GM12878 (cell line): Measurements from ENCODE around the gene PPP1CA. TPM values are rescaled to one million over a fixed set of nuclear protein-coding genes. Genes with fewer than 3 reads are reported as not detected.

Source experiments
- ATAC-seq: fragments of 200-7000 bp; cut with Tn5 transposase; 3 replicates; pipeline ENCODE4 v1.9.1; 2020; ENCODE audit warnings: mild to moderate bottlenecking, moderate library complexity
- BruUV-seq: library from RNA; stranded (reverse); fragments of 400-500 nt; replicated peaks from 2 replicates; lab custom pipeline; 2021; lab: Mats Ljungman, UMichigan
- CTCF ChIA-PET: fragments of 300-600 bp; sonication (Branson Sonifier 250); formaldehyde crosslinking; extraction: SDS; loops from one replicate; lab custom pipeline; 2021; ENCODE audit warnings: inconsistent platforms; lab: Yijun Ruan, JAX
- POLR2A ChIA-PET: fragments of 350-600 bp; formaldehyde crosslinking; extraction: SDS; loops from one replicate; lab custom pipeline; 2021; ENCODE audit warnings: inconsistent platforms; lab: Charles Lee
- RAD21 ChIA-PET: fragments of 300-600 bp; sonication (Branson Sonifier 250); formaldehyde crosslinking; loops from one replicate; lab custom pipeline; 2023; ENCODE audit warnings: antibody characterized with exemption; ENCODE audit not compliant: unreplicated experiment; lab: Charles Lee
- SMC1A ChIA-PET: fragments of 300-600 bp; sonication (Branson Sonifier 250); formaldehyde crosslinking; loops from one replicate; lab custom pipeline; 2023; ENCODE audit not compliant: unreplicated experiment, uncharacterized antibody; lab: Charles Lee
- DNase-seq: peaks from one replicate; pipeline ENCODE4 v3.0.0-alpha.2; 2011; ENCODE audit warnings: low read depth, low spot score
- FAIRE-seq: peaks from 3 replicates; lab custom pipeline; 2011; peaks lifted over from hg19 to GRCh38; lab: Jason Lieb, UNC
- H2AFZ ChIP-seq: 2 replicates; pipeline ENCODE4 v1.6.0; 2011; ENCODE audit warnings: low read depth, low read length, control low read depth; ENCODE audit not compliant: control insufficient read depth
- H3K27ac ChIP-seq: 2 replicates; pipeline ENCODE4 v1.5.1; 2011; ENCODE audit warnings: control low read depth; ENCODE audit not compliant: control insufficient read depth, insufficient read depth
- H3K27me3 ChIP-seq, 2 experiments: replicated peaks in 1 of 2; 2 replicates each; pipeline versions ENCODE4 v1.6.0 to v1.6.1; 2011; ENCODE audit warnings: low read length in 1 of 2; ENCODE audit not compliant: control insufficient read depth in 2 of 2, insufficient read depth in 2 of 2
- H3K36me3 ChIP-seq, 2 experiments: 2 replicates each; pipeline ENCODE4 v1.5.1; 2011; ENCODE audit warnings: low read length in 1 of 2; ENCODE audit not compliant: control insufficient read depth in 2 of 2, insufficient read depth in 2 of 2
- H3K4me1 ChIP-seq: 2 replicates; pipeline ENCODE4 v1.6.1; 2011; ENCODE audit warnings: mild to moderate bottlenecking, low read length, moderate library complexity, mixed read lengths; ENCODE audit not compliant: control insufficient read depth, insufficient read depth
- H3K4me2 ChIP-seq: 2 replicates; pipeline ENCODE4 v1.6.0; 2011; ENCODE audit warnings: control low read depth; ENCODE audit not compliant: control insufficient read depth, insufficient read depth
- H3K4me3 ChIP-seq: fragments of 200-600 bp; sonication (generic); 2 replicates; pipeline ENCODE4 v1.5.1; 2016
- H3K79me2 ChIP-seq: 2 replicates; pipeline ENCODE4 v1.6.0; 2011; ENCODE audit warnings: low read length; ENCODE audit not compliant: control insufficient read depth, insufficient read depth
- H3K9ac ChIP-seq: 2 replicates; pipeline ENCODE4 v1.8.0; 2011; ENCODE audit warnings: low read length, control low read depth, mixed read lengths; ENCODE audit not compliant: control insufficient read depth, insufficient read depth
- H3K9me3 ChIP-seq: replicated peaks from 3 replicates; pipeline ENCODE4 v1.5.1; 2011; ENCODE audit warnings: mild to moderate bottlenecking, low read length; ENCODE audit not compliant: control insufficient read depth, insufficient read depth
- H4K20me1 ChIP-seq: 2 replicates; pipeline ENCODE4 v1.6.0; 2011; ENCODE audit not compliant: control insufficient read depth, insufficient read depth
- ATF7 ChIP-seq: fragments of 450-650 bp; IDR thresholded peaks from 2 replicates; pipeline ENCODE4 v1.6.1; 2016; ENCODE audit warnings: low read depth, mild to moderate bottlenecking
- E2F8 ChIP-seq: fragments of 450-650 bp; IDR thresholded peaks from 2 replicates; pipeline ENCODE4 v1.6.1; 2018; ENCODE audit warnings: mild to moderate bottlenecking, low read depth, moderate library complexity; ENCODE audit not compliant: partially characterized antibody
- ETV6 ChIP-seq, 2 experiments: fragments of 450-650 bp in 1 of 2; IDR thresholded peaks in 1 of 2; conservative IDR thresholded peaks in 1 of 2; 2 replicates each; pipeline ENCODE4 v1.6.1; 2014; ENCODE audit warnings: antibody characterized with exemption in 1 of 2, borderline replicate concordance in 1 of 2, low read depth in 1 of 2, mild to moderate bottlenecking in 1 of 2, moderate library complexity in 1 of 2
- HCFC1 ChIP-seq: fragments of 150-350 bp; IDR thresholded peaks from 2 replicates; pipeline ENCODE4 v1.6.1; 2014; ENCODE audit warnings: low read length
- HDAC2 ChIP-seq: fragments of 200-600 bp; sonication (generic); IDR thresholded peaks from 2 replicates; pipeline ENCODE4 v1.6.1; 2017
- MEF2B ChIP-seq: fragments of 450-650 bp; IDR thresholded peaks from 2 replicates; pipeline ENCODE4 v1.6.1; 2018; ENCODE audit warnings: mild to moderate bottlenecking, moderate library complexity; ENCODE audit not compliant: partially characterized antibody, poor library complexity, severe bottlenecking
- PKNOX1 ChIP-seq: fragments of 450-650 bp; IDR thresholded peaks from 2 replicates; pipeline ENCODE4 v1.6.1; 2016; ENCODE audit warnings: mild to moderate bottlenecking
- PML ChIP-seq: IDR thresholded peaks from 2 replicates; pipeline ENCODE4 v1.6.1; 2012; ENCODE audit warnings: low read length, inconsistent platforms
- RBBP5 ChIP-seq: fragments of 200-600 bp; sonication (generic); conservative IDR thresholded peaks from 2 replicates; pipeline ENCODE4 v1.6.1; 2016
- SIN3A ChIP-seq: IDR thresholded peaks from 2 replicates; pipeline ENCODE4 v1.6.1; 2012; ENCODE audit warnings: low read depth, low read length, improper control_type of control experiment
- SP1 ChIP-seq: IDR thresholded peaks from one replicate; pipeline ENCODE4 v1.6.1; 2011; ENCODE audit warnings: low read depth, low read length
- WGBS: methylation state at CpG from one replicate; pipeline ENCODE4 v1.1.6; 2016; ENCODE audit warnings: low lambda C conversion rate; ENCODE audit not compliant: insufficient replicate concordance, insufficient coverage; ENCODE audit errors: missing lambda C conversion rate; 5-methylcytosine and 5-hydroxymethylcytosine counted together
- in situ Hi-C: fragments of 300-500 bp; cut with MboI; formaldehyde crosslinking; loops from 9 replicates; pipeline ENCODE4 v1.14.3; 2018; ENCODE audit warnings: mixed read lengths
- intact Hi-C: fragments of 100-400 bp; cut with micrococcal nuclease; formaldehyde crosslinking; loops from one replicate; pipeline ENCODE4 v1.14.2; 2022; ENCODE audit not compliant: unreplicated experiment
- polyA plus RNA-seq, 11 experiments: library from polyadenylated mRNA; depleted of rRNA in 4 of 11; unstranded in 6 of 11; stranded (reverse) in 5 of 11; fragments of >200 nt; fragmentation: Nextera tagmentation in 4 of 11; fragmentation: Illumina TruSeq in 1 of 11; extraction: Ambion mirVana in 4 of 11; extraction: Trizol in 1 of 11; gene quantifications; 1 replicate in 1 of 11; 2 replicates in 10 of 11; pipeline versions ENCODE4 v1.2.1 to v1.2.3, GENCODE V29; 2011 to 2016; ENCODE audit warnings: inconsistent platforms in 2 of 11, missing spikeins in 2 of 11, low read depth in 1 of 11
- total RNA-seq, 4 experiments: library from RNA; depleted of rRNA in 3 of 4; stranded (reverse); fragments of >200 nt in 3 of 4; fragmentation: Illumina TruSeq in 1 of 4; extraction: Trizol in 1 of 4; gene quantifications; 2 replicates each; pipeline versions ENCODE4 v1.2.1 to v1.2.3, GENCODE V29; 2013 to 2021
- TF ChIP-seq, protein P1 (sequence below), 3 experiments: IDR thresholded peaks in 2 of 3; conservative IDR thresholded peaks in 1 of 3; 2 replicates each; pipeline ENCODE4 v1.5.1; 2011; ENCODE audit warnings: low read depth in 3 of 3, low read length in 3 of 3, mild to moderate bottlenecking in 3 of 3, control low read depth in 2 of 3, moderate library complexity in 2 of 3, inconsistent platforms in 1 of 3, mixed read lengths in 1 of 3; ENCODE audit not compliant: control insufficient read depth in 2 of 3, insufficient read depth in 1 of 3; ENCODE audit errors: extremely low read depth in 1 of 3
- TF ChIP-seq, protein P2 (sequence below): fragments of 450-650 bp; IDR thresholded peaks from 2 replicates; pipeline ENCODE4 v1.6.1; 2018; ENCODE audit warnings: borderline replicate concordance, mild to moderate bottlenecking; ENCODE audit not compliant: partially characterized antibody

PPP1CA gene
- total and polyA plus RNA-seq, 10 of the 15 experiments (the other 5 are each of a cell fraction or from before 2014, with no cell fraction given): 26.4 to 458 (median 240) TPM

DNA sequence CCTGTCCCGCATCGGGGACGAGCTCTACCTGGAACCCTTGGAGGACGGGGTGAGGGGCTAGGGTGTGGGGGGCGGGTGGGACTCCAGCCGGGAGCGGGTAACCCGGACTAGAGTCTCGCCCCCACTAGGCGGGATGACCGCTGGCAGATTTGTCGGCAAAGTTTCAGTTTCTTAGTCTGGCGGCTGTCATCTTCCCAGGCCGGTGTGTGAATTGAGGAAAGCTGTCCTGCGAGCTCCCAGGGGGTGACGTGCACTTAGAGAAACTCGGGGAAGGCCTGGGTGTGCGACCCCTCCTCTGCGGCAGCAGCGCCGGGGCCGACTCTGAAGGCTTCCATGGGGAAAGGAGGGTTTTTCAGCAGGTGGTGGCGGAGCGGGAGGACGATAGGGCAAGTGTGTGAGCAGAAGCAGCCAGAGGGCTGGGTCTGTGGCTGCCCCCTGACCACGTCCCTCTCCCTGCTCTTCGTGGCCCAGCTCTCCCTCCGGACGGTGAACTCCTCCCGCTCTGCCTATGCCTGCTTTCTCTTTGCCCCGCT, 9.4 kb downstream of the PPP1CA start:
- ChIA-PET CTCF (interaction anchor here (0.7 to 25.5 kb wide), 8 partner anchors 9 to 125 kb away, joined by 3 to 1301 read pairs (median 5); partner anchors contain the start of genes AIP, CDK2AP2, CLCF1 and POLD4), RAD21 (interaction anchor here (0.8 to 2.6 kb wide), 17 partner anchors 9 to 311 kb away, joined by 3 to 24 read pairs (median 5); partner anchors contain the start of genes AIP, CLCF1, PITPNM1 and PPP1CA), SMC1A (interaction anchor here (1.0 to 3.4 kb wide), 10 partner anchors 9 to 113 kb away, joined by 3 to 17 read pairs (median 4); partner anchors contain the start of genes PITPNM1, PPP1CA, PTPRCAP and TMEM134), POLR2A (interaction anchor here (0.6 to 2.8 kb wide), 18 partner anchors 10 to 94 kb away, joined by 3 to 48 read pairs (median 4); partner anchors contain the start of genes CLCF1, POLD4, PPP1CA and PTPRCAP)
- Histone ChIP-seq H4K20me1 (no peaks in the 10 kb centered on the region; the same call in 1 of the 2 replicates), H3K4me1 (peaks cover 7% of the 10 kb centered on the region), H3K9ac (peak overlapping the region; percentile 91), H3K4me3 (peak overlapping the region; percentile 97), H3K9me3 (no peaks in the 10 kb centered on the region), H3K36me3 (peaks cover 4 to 6% of the 10 kb centered on the region in 2 experiments; a peak in 3 of 4 replicates), H2AFZ (peak overlapping the region; percentile 66; the same call in 1 of the 2 replicates), H3K4me2 (peak overlapping the region; percentile 95), H3K27me3 (no peaks in the 10 kb centered on the region), H3K79me2 (peaks cover 24% of the 10 kb centered on the region), H3K27ac (peak overlapping the region; percentile 57)
- no peak for DNase-seq
- peak; percentile 18 for ATAC-seq
- intact Hi-C loops: no loop called here
- TSS peak; percentile 78 for BruUV-seq
- in situ Hi-C loops: no loop called here
- WGBS: 9% methylated on average over 25 of the region's 31 CpGs
- no peak for FAIRE-seq
- TF ChIP-seq SIN3A: no peak
- no peak for TF ChIP-seq PML
- no peak for TF ChIP-seq RBBP5
- TF ChIP-seq, protein P1, sequence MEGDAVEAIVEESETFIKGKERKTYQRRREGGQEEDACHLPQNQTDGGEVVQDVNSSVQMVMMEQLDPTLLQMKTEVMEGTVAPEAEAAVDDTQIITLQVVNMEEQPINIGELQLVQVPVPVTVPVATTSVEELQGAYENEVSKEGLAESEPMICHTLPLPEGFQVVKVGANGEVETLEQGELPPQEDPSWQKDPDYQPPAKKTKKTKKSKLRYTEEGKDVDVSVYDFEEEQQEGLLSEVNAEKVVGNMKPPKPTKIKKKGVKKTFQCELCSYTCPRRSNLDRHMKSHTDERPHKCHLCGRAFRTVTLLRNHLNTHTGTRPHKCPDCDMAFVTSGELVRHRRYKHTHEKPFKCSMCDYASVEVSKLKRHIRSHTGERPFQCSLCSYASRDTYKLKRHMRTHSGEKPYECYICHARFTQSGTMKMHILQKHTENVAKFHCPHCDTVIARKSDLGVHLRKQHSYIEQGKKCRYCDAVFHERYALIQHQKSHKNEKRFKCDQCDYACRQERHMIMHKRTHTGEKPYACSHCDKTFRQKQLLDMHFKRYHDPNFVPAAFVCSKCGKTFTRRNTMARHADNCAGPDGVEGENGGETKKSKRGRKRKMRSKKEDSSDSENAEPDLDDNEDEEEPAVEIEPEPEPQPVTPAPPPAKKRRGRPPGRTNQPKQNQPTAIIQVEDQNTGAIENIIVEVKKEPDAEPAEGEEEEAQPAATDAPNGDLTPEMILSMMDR (IDR thresholded peaks at IDR 0.05 in 2 of 3, conservative IDR thresholded peaks at IDR 0.05 in 1 of 3; ENCODE audit: control insufficient read depth in 2 of 3, extremely low read depth in 1 of 3, insufficient read depth in 1 of 3, low read depth in 3 of 3, low read length in 3 of 3): no peak
- TF ChIP-seq, protein P2, sequence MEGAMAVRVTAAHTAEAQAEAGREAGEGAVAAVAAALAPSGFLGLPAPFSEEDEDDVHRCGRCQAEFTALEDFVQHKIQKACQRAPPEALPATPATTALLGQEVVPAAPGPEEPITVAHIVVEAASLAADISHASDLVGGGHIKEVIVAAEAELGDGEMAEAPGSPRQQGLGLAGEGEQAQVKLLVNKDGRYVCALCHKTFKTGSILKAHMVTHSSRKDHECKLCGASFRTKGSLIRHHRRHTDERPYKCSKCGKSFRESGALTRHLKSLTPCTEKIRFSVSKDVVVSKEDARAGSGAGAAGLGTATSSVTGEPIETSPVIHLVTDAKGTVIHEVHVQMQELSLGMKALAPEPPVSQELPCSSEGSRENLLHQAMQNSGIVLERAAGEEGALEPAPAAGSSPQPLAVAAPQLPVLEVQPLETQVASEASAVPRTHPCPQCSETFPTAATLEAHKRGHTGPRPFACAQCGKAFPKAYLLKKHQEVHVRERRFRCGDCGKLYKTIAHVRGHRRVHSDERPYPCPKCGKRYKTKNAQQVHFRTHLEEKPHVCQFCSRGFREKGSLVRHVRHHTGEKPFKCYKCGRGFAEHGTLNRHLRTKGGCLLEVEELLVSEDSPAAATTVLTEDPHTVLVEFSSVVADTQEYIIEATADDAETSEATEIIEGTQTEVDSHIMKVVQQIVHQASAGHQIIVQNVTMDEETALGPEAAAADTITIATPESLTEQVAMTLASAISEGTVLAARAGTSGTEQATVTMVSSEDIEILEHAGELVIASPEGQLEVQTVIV: no peak
- no peak for TF ChIP-seq E2F8
- no peak for TF ChIP-seq MEF2B
- no peak for TF ChIP-seq ATF7
- TF ChIP-seq HCFC1: no peak
- no peak for TF ChIP-seq PKNOX1
- no peak for TF ChIP-seq ETV6 (conservative IDR thresholded peaks at IDR 0.05 in 1 of 2, IDR thresholded peaks at IDR 0.05 in 1 of 2; ENCODE audit: borderline replicate concordance in 1 of 2, low read depth in 1 of 2)
- TF ChIP-seq SP1: no peak
- no peak for TF ChIP-seq HDAC2
